Prostate gland (tissue), 2 donors: ENCODE measurements around the gene SMC1A. TPM values are rescaled to one million over a fixed set of nuclear protein-coding genes. Genes with fewer than 3 reads are reported as not detected.
"Not testable (repeated sequence)": the region's sequence is repeated elsewhere in the genome, so short reads cannot be mapped to it uniquely, and the experiment has no call there.

ENCODE experiments used
- DNase-seq: peaks from one replicate; pipeline ENCODE4 v3.0.0-alpha.2; 2019; ENCODE audit warnings: low spot score
- H3K27ac ChIP-seq, 2 donors: fragments of 200-600 bp; sonication (generic); 2 replicates each; pipeline ENCODE4 v1.5.1; 2017 to 2019
- H3K27me3 ChIP-seq: fragments of 200-600 bp; sonication (generic); replicated peaks from 2 replicates; pipeline ENCODE4 v1.5.1; 2019; ENCODE audit not compliant: insufficient read depth
- H3K36me3 ChIP-seq, 2 donors: fragments of 200-600 bp; sonication (generic); 1 replicate in 1 of 2; 2 replicates in 1 of 2; pipeline versions ENCODE4 v1.5.1 to v1.8.1; 2017 to 2019
- H3K4me1 ChIP-seq: fragments of 200-600 bp; sonication (generic); replicated peaks from 2 replicates; pipeline ENCODE4 v1.5.1; 2019
- H3K4me3 ChIP-seq, 2 donors: fragments of 200-600 bp; sonication (generic); 2 replicates each; pipeline ENCODE4 v1.5.1; 2017 to 2019
- H3K9me3 ChIP-seq: fragments of 200-600 bp; sonication (generic); 2 replicates; pipeline ENCODE4 v1.5.1; 2017
- POLR2A ChIP-seq: fragments of 450-650 bp; IDR thresholded peaks from one replicate; pipeline ENCODE4 v1.6.1; 2016; ENCODE audit warnings: antibody characterized with exemption, mild to moderate bottlenecking
- POLR2AphosphoS5 ChIP-seq: sonication (generic); formaldehyde crosslinking; IDR thresholded peaks from one replicate; pipeline ENCODE4 v1.6.1; 2017; ENCODE audit warnings: antibody characterized with exemption
- WGBS: methylation state at CpG from one replicate; pipeline ENCODE4 v1.1.5; 2018; 5-methylcytosine and 5-hydroxymethylcytosine counted together
- intact Hi-C: fragments of 100-400 bp; cut with DNase I; formaldehyde crosslinking; loops from one replicate; pipeline ENCODE4 v1.14.2; 2022
- total RNA-seq, 2 donors: library from RNA; depleted of rRNA; stranded (reverse); fragments of >200 nt; gene quantifications; one replicate each; pipeline ENCODE4 v1.1.0, GENCODE V29; 2016
- TF ChIP-seq, protein P1 (sequence below), 4 experiments: fragments of 200-600 bp in 2 of 4; fragments of 450-650 bp in 2 of 4; sonication (generic) in 2 of 4; IDR thresholded peaks; 1 replicate in 3 of 4; 2 replicates in 1 of 4; pipeline ENCODE4 v1.5.1; 2016 to 2019; ENCODE audit warnings: antibody characterized with exemption in 4 of 4, mild to moderate bottlenecking in 2 of 4, moderate library complexity in 2 of 4

SMC1A gene
- total RNA-seq, 2 donors from 2014 or later: 31.1 to 35.4 TPM

- intact Hi-C loops: loop anchor here (10.0 kb wide), 1 partner anchor 145 kb away; the partner anchor contains the start of gene IQSEC2
- Histone ChIP-seq H3K4me1 (no peaks in the 10 kb centered on the region), H3K36me3 (no peaks in the 10 kb centered on the region), H3K27me3 (no peaks in the 10 kb centered on the region), H3K27ac (no peak overlapping the region), H3K4me3 (no peak overlapping the region), H3K9me3 (no peaks in the 10 kb centered on the region)
- no peak for TF ChIP-seq POLR2AphosphoS5
- 91% methylated on average over 6 of the region's 8 CpGs for WGBS
- no peak for DNase-seq
These were observed 7.3 kb upstream of the SMC1A start for GRCh38 chrX:53429755-53430154.

- no peak for DNase-seq
- WGBS: 7% methylated on average over 14 of the region's 17 CpGs
- TF ChIP-seq, protein P1, sequence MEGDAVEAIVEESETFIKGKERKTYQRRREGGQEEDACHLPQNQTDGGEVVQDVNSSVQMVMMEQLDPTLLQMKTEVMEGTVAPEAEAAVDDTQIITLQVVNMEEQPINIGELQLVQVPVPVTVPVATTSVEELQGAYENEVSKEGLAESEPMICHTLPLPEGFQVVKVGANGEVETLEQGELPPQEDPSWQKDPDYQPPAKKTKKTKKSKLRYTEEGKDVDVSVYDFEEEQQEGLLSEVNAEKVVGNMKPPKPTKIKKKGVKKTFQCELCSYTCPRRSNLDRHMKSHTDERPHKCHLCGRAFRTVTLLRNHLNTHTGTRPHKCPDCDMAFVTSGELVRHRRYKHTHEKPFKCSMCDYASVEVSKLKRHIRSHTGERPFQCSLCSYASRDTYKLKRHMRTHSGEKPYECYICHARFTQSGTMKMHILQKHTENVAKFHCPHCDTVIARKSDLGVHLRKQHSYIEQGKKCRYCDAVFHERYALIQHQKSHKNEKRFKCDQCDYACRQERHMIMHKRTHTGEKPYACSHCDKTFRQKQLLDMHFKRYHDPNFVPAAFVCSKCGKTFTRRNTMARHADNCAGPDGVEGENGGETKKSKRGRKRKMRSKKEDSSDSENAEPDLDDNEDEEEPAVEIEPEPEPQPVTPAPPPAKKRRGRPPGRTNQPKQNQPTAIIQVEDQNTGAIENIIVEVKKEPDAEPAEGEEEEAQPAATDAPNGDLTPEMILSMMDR (IDR thresholded peaks at IDR 0.05): no peak
- TF ChIP-seq POLR2AphosphoS5: no peak
- peak within 1 kb of the TSS; percentile 48 for H3K4me3 ChIP-seq
- intact Hi-C loops: no loop called here
- peak within 1 kb of the TSS; percentile 83 to 88 for H3K27ac ChIP-seq
- H3K27me3 ChIP-seq: no peaks in the 10 kb centered on the region
- no peaks in the 10 kb centered on the region for H3K36me3 ChIP-seq
- H3K4me1 ChIP-seq: no peaks in the 10 kb centered on the region
- H3K9me3 ChIP-seq: no peaks in the 10 kb centered on the region
These were observed 430 bp upstream of the SMC1A start, which contains the start of gene RIBC1 for GRCh38 chrX:53422861-53423306. Gene RIBC1, plus strand, starts transcription at chrX:53422873. Its CDS starts 3,404 bp downstream, at chrX:53426277.

GRCh38 chrX:53421772-53422085 lies 725 bp downstream of the SMC1A start:
- Histone ChIP-seq H3K36me3 (no peaks in the 10 kb centered on the region), H3K27ac (peak overlapping the region; percentile 83 to 88), H3K9me3 (no peaks in the 10 kb centered on the region), H3K27me3 (no peaks in the 10 kb centered on the region), H3K4me1 (no peaks in the 10 kb centered on the region), H3K4me3 (peak overlapping the region; percentile 48)
- WGBS: under 1% methylated on average over 14 of the region's 15 CpGs
- TF ChIP-seq POLR2AphosphoS5: no peak
- no peak for TF ChIP-seq POLR2A
- TF ChIP-seq, protein P1 (IDR thresholded peaks at IDR 0.05): no peak
- no peak for DNase-seq
- intact Hi-C loops: no loop called here

DNA sequence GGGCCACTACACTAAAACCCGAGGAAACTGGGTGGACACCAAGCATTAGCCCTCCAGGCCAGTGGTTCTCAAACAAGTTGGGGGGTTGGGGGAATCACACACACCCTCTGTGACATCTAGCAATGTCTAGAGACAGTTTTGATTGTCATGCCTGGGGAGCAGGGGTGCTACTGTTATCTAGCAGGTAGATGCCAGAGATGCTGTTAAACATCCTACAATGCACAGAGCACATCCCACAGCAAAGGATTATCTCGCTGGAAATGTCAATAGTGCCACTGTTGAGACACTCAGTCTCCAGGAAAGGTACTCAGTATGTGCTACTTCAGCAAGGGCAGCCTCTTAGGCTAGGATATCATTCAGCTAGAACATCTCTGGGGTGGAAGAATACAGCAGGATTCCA lies 1.3 kb downstream of the SMC1A start:
- H3K27ac ChIP-seq: no peak overlapping the region
- H3K4me3 ChIP-seq: peak overlapping the region in 1 of 2 donors; percentile 48
- H3K9me3 ChIP-seq: no peaks in the 10 kb centered on the region
- 15% methylated on average over 2 of the region's 2 CpGs for whole genome bisulfite sequencing
- TF ChIP-seq, protein P1 (IDR thresholded peaks at IDR 0.05): no peak
- TF ChIP-seq POLR2AphosphoS5 (no peak), POLR2A (no peak)
- H3K36me3 ChIP-seq: no peaks in the 10 kb centered on the region
- intact Hi-C loops: no loop called here
- DNase-seq: no peak
- no peaks in the 10 kb centered on the region for H3K27me3 ChIP-seq
- H3K4me1 ChIP-seq: no peaks in the 10 kb centered on the region

GRCh38 chrX:53420351-53420750 lies 2.1 kb downstream of the SMC1A start:
- DNase-seq, H3K27me3 ChIP-seq, H3K9me3 ChIP-seq, H3K4me3 ChIP-seq, H3K36me3 ChIP-seq, H3K27ac ChIP-seq, H3K4me1 ChIP-seq, intact Hi-C loops: not testable (repeated sequence)
- 92% methylated on average over 3 of the region's 3 CpGs for WGBS

- intact Hi-C loops: no loop called here
These were observed 10.0 kb downstream of the SMC1A start for GRCh38 chrX:53412446-53412845.

More at GRCh38 chrX:53412446-53412845, 10.0 kb downstream of the SMC1A start:
- DNase-seq: no peak
- Histone ChIP-seq H3K4me3 (no peak overlapping the region), H3K9me3 (no peaks in the 10 kb centered on the region), H3K27me3 (no peaks in the 10 kb centered on the region), H3K36me3 (no peaks in the 10 kb centered on the region), H3K27ac (no peak overlapping the region), H3K4me1 (no peaks in the 10 kb centered on the region)
- TF ChIP-seq POLR2A (no peak), POLR2AphosphoS5 (no peak)
- TF ChIP-seq, protein P1 (IDR thresholded peaks at IDR 0.05): no peak
- 97% methylated on average over 2 of the region's 2 CpGs for WGBS
